Duodenal mucosa (tissue), 2 donors: ENCODE data around the gene SCN8A.

Source experiments
- H3K27ac ChIP-seq: one replicate; pipeline ENCODE4 v1.7.0; 2013; ENCODE audit warnings: low read depth, low read length
- H3K27me3 ChIP-seq, 2 donors: one replicate each; pipeline ENCODE4 v1.7.0; 2013; ENCODE audit warnings: low read length in 2 of 2, control low read depth in 1 of 2; ENCODE audit not compliant: insufficient read depth in 2 of 2, control insufficient read depth in 1 of 2
- H3K36me3 ChIP-seq, 2 donors: one replicate each; pipeline ENCODE4 v1.7.0; 2013; ENCODE audit warnings: low read length in 2 of 2, control low read depth in 1 of 2; ENCODE audit not compliant: insufficient read depth in 2 of 2, control insufficient read depth in 1 of 2
- H3K4me1 ChIP-seq, 2 donors: one replicate each; pipeline ENCODE4 v1.7.0; 2013; ENCODE audit warnings: low read length in 2 of 2, control low read depth in 1 of 2; ENCODE audit not compliant: insufficient read depth in 2 of 2, control insufficient read depth in 1 of 2
- H3K4me3 ChIP-seq, 2 donors: one replicate each; pipeline ENCODE4 v1.7.0; 2013; ENCODE audit warnings: low read length in 2 of 2, low read depth in 1 of 2
- H3K9ac ChIP-seq, 2 donors: one replicate each; pipeline ENCODE4 v1.7.0; 2013; ENCODE audit warnings: low read length in 2 of 2, low read depth in 1 of 2
- H3K9me3 ChIP-seq, 2 donors: one replicate each; pipeline ENCODE4 v1.7.0; 2013; ENCODE audit warnings: low read length in 2 of 2, control low read depth in 1 of 2; ENCODE audit not compliant: control insufficient read depth in 1 of 2

Gene SCN8A

GRCh38 chr12:51771008-51771407 is 180.0 kb downstream of the SCN8A start:
- Histone ChIP-seq H3K4me3 (no peak overlapping the region), H3K9ac (no peak overlapping the region), H3K27me3 (no peaks in the 10 kb centered on the region), H3K36me3 (no peaks in the 10 kb centered on the region), H3K9me3 (no peaks in the 10 kb centered on the region), H3K27ac (no peak overlapping the region), H3K4me1 (peaks cover 0 to 8% of the 10 kb centered on the region in 2 donors)

GRCh38 chr12:51773145-51773869 is 182.3 kb downstream of the SCN8A start:
- Histone ChIP-seq H3K9me3 (no peaks in the 10 kb centered on the region), H3K4me1 (peaks cover 0 to 12% of the 10 kb centered on the region in 2 donors), H3K9ac (no peak overlapping the region), H3K27ac (no peak overlapping the region), H3K36me3 (no peaks in the 10 kb centered on the region), H3K4me3 (no peak overlapping the region), H3K27me3 (no peaks in the 10 kb centered on the region)

GRCh38 chr12:51774933-51775332 is 183.9 kb downstream of the SCN8A start:
- H3K9ac ChIP-seq: no peak overlapping the region
- no peaks in the 10 kb centered on the region for H3K27me3 ChIP-seq
- H3K4me3 ChIP-seq: no peak overlapping the region
- no peak overlapping the region for H3K27ac ChIP-seq
- no peaks in the 10 kb centered on the region for H3K9me3 ChIP-seq
- H3K36me3 ChIP-seq: no peaks in the 10 kb centered on the region
- peaks cover 0 to 12% of the 10 kb centered on the region in 2 donors for H3K4me1 ChIP-seq

- peaks cover 0 to 5% of the 10 kb centered on the region in 2 donors for H3K4me1 ChIP-seq
- H3K27me3 ChIP-seq: no peaks in the 10 kb centered on the region
- H3K4me3 ChIP-seq: no peak overlapping the region
- no peaks in the 10 kb centered on the region for H3K36me3 ChIP-seq
- H3K9me3 ChIP-seq: no peaks in the 10 kb centered on the region
- no peak overlapping the region for H3K9ac ChIP-seq
- no peak overlapping the region for H3K27ac ChIP-seq
Observed at GRCh38 chr12:51777457-51777856, 186.4 kb downstream of the SCN8A start.

- no peaks in the 10 kb centered on the region for H3K36me3 ChIP-seq
- no peaks in the 10 kb centered on the region for H3K9me3 ChIP-seq
- no peaks in the 10 kb centered on the region for H3K27me3 ChIP-seq
Observed at GRCh38 chr12:51777973-51778372, 186.9 kb downstream of the SCN8A start.

GRCh38 chr12:51779876-51780275 is 188.8 kb downstream of the SCN8A start:
- Histone ChIP-seq H3K4me1 (peaks cover 0 to 5% of the 10 kb centered on the region in 2 donors), H3K27ac (no peak overlapping the region), H3K36me3 (no peaks in the 10 kb centered on the region), H3K9me3 (no peaks in the 10 kb centered on the region), H3K27me3 (no peaks in the 10 kb centered on the region), H3K4me3 (no peak overlapping the region), H3K9ac (no peak overlapping the region)

More at GRCh38 chr12:51777973-51778372, 186.9 kb downstream of the SCN8A start:
- no peak overlapping the region for H3K27ac ChIP-seq
- H3K9ac ChIP-seq: no peak overlapping the region
- H3K4me1 ChIP-seq: peaks cover 0 to 5% of the 10 kb centered on the region in 2 donors
- H3K4me3 ChIP-seq: no peak overlapping the region

GRCh38 chr12:51784688-51785087 is 193.7 kb downstream of the SCN8A start:
- H3K4me1 ChIP-seq: no peaks in the 10 kb centered on the region
- no peak overlapping the region for H3K27ac ChIP-seq
- no peaks in the 10 kb centered on the region for H3K36me3 ChIP-seq
- no peak overlapping the region for H3K9ac ChIP-seq
- no peak overlapping the region for H3K4me3 ChIP-seq
- H3K9me3 ChIP-seq: no peaks in the 10 kb centered on the region
- peaks cover 0 to 9% of the 10 kb centered on the region in 2 donors for H3K27me3 ChIP-seq

- Histone ChIP-seq H3K27ac (no peak overlapping the region), H3K9me3 (no peaks in the 10 kb centered on the region), H3K4me1 (no peaks in the 10 kb centered on the region), H3K36me3 (no peaks in the 10 kb centered on the region), H3K27me3 (peaks cover 0 to 9% of the 10 kb centered on the region in 2 donors), H3K9ac (no peak overlapping the region), H3K4me3 (no peak overlapping the region)
Observed at GRCh38 chr12:51785906-51786305, 194.9 kb downstream of the SCN8A start.

GRCh38 chr12:51788876-51789275 is 197.8 kb downstream of the SCN8A start:
- peaks cover 0 to 9% of the 10 kb centered on the region in 2 donors for H3K27me3 ChIP-seq
- no peaks in the 10 kb centered on the region for H3K9me3 ChIP-seq
- H3K9ac ChIP-seq: no peak overlapping the region
- H3K4me3 ChIP-seq: no peak overlapping the region
- no peaks in the 10 kb centered on the region for H3K4me1 ChIP-seq
- no peaks in the 10 kb centered on the region for H3K36me3 ChIP-seq
- H3K27ac ChIP-seq: no peak overlapping the region

GRCh38 chr12:51792417-51792816 is 201.4 kb downstream of the SCN8A start:
- Histone ChIP-seq H3K36me3 (no peaks in the 10 kb centered on the region), H3K9ac (no peak overlapping the region), H3K4me1 (no peaks in the 10 kb centered on the region), H3K4me3 (no peak overlapping the region), H3K27me3 (peaks cover 0 to 9% of the 10 kb centered on the region in 2 donors), H3K27ac (no peak overlapping the region), H3K9me3 (no peaks in the 10 kb centered on the region)
